GM19452 (cell line): Measurements from ENCODE around the gene MRPL36.
"Not testable (repeated sequence)": the region's sequence is repeated elsewhere in the genome, so short reads cannot be mapped to it uniquely, and the experiment has no call there.

Experiments
- ATAC-seq: cut with Tn5 transposase; IDR thresholded peaks from one replicate; pipeline ENCODE4 v1.9.1; 2021; ENCODE audit not compliant: unreplicated experiment

The MRPL36 gene

GRCh38 chr5:1797103-1797800 lies 2.4 kb downstream of the MRPL36 start:
- no peak for ATAC-seq

DNA sequence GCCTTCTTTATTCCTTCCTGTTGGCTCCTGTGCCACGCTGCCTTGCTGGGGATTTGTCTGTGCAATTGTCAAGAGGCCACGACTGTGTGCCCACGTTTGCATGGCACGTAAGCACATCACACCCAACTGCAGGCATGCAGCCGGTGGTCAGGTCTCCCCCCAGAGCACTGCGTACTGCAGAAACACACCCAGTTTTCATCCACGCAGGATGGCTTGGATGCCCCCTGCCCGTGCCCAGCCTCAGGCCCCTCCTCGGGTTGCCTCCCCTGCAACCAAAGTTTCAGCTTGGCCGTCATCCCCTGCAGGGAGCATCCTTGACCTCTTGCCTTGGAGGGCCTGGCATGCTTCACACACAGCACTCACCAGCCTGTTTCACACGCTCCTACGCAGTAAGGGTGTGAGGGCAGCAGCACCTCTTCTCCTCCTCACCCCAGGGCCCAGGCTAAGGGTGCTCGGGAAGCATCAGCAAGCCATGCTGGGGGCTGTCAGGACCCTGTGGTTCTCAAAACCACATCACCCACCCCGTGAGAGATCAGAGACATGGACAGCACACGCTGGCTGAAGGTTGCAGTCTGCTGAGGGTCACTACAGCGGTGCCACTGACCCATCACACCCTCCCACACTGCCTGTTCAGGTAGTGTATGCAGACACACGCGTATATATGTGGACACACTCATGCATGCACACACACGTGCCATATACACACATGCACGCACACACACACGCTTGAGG lies 3.1 kb downstream of the MRPL36 start:
- no peak for ATAC-seq

DNA sequence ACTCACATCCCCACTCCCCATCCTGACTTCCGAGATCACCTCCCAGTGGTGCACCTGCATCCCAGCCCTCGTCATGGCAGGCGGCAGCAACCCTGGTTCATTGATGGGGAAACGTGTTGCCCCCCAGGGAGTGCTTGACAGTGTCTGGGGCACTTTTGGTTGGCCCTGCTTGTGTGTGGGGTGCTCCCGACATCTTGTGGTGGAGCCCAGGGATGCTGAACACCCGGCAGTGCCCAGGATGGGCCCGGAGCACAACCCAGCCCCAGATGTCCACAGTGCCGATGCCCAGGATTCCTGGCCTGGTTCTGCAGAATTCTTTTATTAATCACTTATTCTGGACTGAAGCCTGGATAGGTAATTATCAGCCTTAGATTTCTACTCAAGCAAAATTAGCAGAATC lies 3.7 kb downstream of the MRPL36 start:
- no peak for ATAC-seq

- no peak for ATAC-seq
Observed at GRCh38 chr5:1795506-1795905, 4.1 kb downstream of the MRPL36 start.

- no peak for ATAC-seq
Observed at GRCh38 chr5:1794901-1795290, 4.7 kb downstream of the MRPL36 start.

DNA sequence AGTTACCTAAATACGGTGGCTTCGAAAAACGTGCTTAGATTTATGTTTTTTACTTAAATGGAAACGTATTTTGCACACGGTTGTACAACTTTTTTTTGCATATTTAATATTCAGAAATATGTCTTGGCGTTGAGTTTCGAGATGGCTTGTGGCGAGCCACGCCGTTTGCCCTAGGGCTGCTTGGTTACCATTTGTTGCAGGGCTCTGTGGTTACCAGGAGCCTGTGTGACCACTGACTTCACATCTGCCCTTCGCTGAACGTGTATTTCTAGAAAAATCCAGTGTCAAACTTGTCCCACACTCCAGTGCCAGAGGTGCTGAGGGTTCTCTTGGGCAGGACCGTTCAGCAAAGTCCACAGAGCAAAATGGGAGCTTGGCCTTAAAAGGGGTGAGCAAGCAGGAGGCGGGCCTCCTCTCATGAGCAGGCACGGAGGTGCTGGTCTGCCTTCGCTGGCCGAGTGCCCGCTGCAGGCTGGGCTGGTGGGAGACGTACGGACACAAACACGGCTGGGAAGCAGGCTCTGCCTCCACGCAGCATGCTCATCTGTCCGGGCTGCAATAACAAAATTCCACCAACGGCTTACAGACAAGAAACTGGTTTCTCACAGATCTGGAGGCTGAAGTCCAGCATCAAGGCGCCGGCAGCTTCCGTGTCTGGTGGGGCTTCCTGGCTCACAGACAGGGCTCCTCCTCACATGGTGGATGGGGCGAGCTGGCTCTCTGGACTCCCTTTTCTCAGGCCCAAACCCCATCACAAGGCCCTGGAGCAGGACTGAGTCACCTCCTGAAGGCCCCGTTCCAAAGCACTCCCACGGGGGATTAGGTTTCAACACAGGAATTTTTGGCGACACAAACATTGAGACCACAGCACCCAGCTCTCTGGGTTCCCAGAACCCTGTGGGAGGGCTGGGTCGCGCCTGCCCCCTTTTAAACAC lies 5.4 kb downstream of the MRPL36 start:
- ATAC-seq: no peak

DNA sequence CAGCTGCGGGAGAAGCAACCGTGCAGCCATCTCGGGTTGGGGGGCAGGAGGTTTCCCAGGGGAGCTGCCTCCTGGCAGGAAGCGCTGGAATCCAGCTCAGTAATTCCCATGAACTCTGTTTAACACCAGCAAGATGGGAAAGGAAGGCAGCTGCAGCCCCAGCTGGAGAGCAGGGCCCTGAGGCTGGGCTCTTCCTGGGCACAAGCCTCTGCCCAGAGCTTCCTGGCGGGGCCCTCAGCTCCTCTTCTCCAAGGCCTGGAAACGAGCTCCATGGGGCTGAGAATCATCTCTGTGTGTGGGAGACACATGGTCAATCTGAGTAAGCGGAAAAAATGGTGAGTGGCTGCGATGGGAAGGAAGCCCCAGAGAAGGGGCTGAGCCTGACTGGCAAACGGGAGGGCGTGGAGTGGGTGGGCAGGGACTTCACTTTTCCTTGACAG lies 6.3 kb downstream of the MRPL36 start:
- no peak for ATAC-seq

DNA sequence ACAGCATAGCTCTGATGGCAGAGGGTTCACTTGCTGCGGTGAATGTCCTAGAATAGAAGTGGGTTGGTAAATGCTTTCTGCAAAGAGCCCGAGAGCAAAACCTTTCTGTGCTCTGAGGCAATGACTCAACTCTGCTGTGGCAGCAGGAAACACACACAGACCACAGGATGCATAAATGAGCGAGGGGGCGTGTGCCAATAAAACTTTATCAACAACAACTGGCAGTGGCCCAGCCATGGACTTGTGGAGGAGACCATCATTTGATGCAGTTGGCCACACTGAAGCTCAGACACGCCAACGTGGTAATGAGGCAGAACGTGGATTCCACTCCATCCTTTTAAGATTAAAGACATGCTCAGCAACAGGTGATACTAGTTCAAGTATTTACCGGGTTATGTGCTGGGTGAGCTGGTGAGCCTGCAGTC lies 6.8 kb downstream of the MRPL36 start:
- peak; percentile 97 for ATAC-seq

GRCh38 chr5:1791176-1791575 lies 8.5 kb downstream of the MRPL36 start:
- no peak for ATAC-seq

GRCh38 chr5:1789834-1790471 lies 9.7 kb downstream of the MRPL36 start:
- no peak for ATAC-seq

GRCh38 chr5:1789438-1789833 lies 10.2 kb downstream of the MRPL36 start:
- ATAC-seq: not testable (repeated sequence)

DNA sequence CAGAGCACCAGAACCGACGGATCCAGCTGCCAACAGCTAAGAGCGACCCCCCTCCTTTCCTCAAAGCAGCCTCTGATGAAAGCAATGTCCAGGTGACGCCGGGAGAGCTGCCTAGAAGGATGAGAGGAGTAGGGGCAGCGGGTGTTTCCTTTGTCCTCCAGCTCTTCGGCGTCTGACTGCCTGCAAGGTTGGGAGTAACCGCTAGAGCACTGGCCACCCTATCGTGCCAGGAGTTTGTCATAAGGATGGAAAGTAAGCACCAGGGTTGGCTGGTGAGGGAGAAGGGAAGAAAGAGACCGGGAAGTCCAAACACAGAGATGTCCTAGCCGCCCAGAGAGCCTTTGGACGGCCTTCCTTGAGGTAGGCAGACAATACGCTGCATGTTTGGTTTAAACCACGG lies 10.8 kb downstream of the MRPL36 start:
- no peak for ATAC-seq

GRCh38 chr5:1788200-1788599 lies 11.4 kb downstream of the MRPL36 start:
- no peak for ATAC-seq

DNA sequence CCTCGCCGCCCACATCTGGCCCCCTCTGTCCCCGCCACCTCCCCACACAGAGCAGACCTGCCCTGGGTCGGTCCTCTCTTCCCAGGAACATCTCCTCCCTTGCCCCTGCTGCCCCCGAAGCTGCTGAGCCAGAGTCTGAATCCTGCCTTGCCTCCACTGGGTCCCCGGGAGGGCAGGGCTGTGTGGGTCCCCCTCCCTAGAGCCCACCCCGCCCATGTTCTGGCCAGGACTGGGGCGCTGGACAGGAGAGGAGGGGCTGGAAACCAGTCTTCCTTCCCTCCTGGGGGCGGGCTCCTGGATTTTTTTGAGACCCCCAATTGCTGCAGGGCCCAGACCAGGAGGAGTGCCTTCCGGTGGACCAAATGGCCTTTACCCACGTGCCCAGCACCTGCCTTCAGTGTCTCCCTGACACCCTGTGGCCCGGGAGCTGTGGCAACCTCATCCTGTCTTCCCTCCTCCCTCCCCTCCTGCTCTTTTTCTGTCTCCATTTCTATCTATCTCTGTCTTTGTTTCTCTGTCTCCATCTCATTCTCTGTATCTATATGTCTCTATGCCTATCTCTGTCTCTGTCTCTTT lies 12.1 kb downstream of the MRPL36 start:
- no peak for ATAC-seq

DNA sequence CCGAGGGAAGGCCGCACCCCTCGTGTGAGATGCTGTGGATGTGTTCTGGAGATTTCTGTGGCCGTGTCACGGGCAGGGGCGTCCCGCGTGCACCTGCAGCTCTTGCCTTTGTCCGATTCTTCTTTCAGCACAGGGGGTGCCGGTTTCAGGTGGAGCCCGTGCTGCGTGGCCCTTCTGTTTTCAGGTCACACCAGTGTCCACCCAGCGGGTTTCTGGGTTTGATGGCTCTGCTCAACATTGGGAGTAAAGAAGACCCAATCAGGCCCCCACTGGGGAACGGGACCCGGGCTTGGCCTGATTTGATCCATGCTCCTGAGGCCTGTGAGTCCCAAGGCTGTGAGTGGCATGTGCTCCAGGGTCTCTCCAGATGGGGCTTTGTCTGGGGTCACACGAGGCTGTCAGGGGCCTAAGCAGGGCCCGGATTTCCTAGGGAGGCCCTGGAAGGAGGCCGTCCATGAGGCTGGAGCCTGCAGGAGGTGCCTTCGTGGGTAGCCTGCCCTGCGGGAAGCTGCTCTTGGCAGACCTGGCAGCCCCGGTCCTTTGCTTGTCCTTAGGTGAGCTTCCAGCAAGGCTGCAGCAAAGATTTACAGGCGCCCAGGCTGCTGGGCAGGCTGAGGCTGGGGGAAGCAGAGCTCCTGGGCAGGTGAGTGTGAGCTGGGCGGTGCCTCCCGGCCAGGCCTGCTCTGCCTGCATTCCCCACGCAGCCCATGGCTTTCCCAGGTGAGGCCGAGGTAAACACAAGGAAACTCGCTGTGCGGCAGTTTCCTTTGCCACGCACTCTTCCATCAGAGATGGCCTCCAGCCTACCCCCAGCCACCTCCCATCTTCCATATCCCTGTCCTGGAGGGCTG lies 12.8 kb downstream of the MRPL36 start:
- ATAC-seq: no peak

DNA sequence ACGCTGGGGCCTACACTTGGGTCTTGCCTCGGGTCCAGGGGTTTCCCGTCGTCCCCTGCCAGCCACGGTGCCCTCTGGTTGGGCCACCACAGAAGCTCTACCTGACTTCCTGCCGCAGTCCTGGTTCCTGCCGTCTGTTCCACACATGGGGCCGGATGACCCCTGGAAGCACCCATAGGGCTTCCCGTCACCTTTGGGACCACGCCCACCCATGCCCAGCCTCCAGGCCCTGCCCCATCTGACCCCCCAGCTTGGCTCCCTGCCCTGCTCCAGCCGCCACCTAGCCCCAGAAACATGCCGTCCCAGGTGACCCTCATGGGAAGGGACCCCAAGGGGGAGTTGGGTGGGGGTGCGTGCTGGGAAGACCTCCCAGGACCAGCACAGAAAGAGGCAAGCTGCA lies 13.7 kb downstream of the MRPL36 start:
- ATAC-seq: no peak

DNA sequence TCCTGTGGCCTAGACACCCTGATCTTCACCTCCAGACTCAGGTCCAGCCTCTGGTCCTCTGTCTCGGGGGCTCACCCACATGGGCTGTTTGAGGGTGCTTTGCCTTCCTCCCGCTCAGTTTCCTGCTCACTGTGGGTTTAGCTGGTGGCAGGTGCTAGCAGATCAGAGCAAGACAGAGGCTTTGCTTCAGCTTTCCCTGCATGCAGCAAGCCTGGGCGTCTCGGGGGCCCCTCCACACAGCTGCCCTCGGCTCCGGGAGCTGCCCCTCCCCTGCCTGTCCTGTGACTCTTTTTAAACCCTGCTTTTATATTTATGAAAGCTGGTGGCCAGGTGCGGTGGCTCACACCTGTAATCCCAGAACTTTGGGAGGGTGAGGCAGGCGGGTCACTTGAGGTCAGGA lies 14.6 kb downstream of the MRPL36 start:
- ATAC-seq: no peak

- no peak for ATAC-seq
Observed at GRCh38 chr5:1784197-1785050, 15.2 kb downstream of the MRPL36 start.

DNA sequence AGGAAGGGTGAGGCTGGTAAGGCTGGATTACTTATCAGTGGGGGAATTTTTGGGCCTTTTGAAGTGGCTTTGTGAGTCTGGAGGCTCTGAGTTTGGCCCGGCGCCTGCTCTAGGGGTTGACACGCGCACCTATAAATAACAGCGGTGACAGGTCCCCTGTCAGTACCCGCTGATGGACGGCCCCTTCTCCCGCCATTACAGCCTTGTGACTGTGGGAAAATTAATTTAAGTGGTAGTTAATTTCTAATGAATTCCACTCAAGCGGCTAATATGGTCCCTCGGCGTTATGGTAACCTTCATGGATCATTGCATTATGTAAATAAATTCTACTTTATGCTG lies 16.5 kb downstream of the MRPL36 start:
- peak; percentile 86 for ATAC-seq
